Neuronal stem cell (in vitro differentiated cells): Measurements from ENCODE around the gene TRNT1.

ENCODE experiments used
- DNase-seq: peaks from one replicate; pipeline ENCODE4 v3.0.0-alpha.2; 2013; ENCODE audit warnings: low spot score
- H2AFZ ChIP-seq: one replicate; pipeline ENCODE4 v1.6.1; 2013; ENCODE audit warnings: mild to moderate bottlenecking, low read length, inconsistent platforms
- H2AK5ac ChIP-seq: 2 replicates; pipeline ENCODE4 v1.6.1; 2013; ENCODE audit warnings: low read depth, mild to moderate bottlenecking, inconsistent platforms, low read length, moderate library complexity, mixed read lengths
- H2BK120ac ChIP-seq: 2 replicates; pipeline ENCODE4 v1.6.1; 2013; ENCODE audit warnings: low read depth, mild to moderate bottlenecking, inconsistent platforms, low read length, moderate library complexity, mixed read lengths
- H2BK12ac ChIP-seq: one replicate; pipeline ENCODE4 v1.6.1; 2013; ENCODE audit warnings: low read length, inconsistent platforms
- H2BK15ac ChIP-seq: 2 replicates; pipeline ENCODE4 v1.6.1; 2013; ENCODE audit warnings: mild to moderate bottlenecking, low read length, inconsistent platforms, mixed read lengths
- H2BK5ac ChIP-seq: one replicate; pipeline ENCODE4 v1.6.1; 2013; ENCODE audit warnings: inconsistent platforms, mild to moderate bottlenecking, low read length, moderate library complexity
- H3K14ac ChIP-seq: one replicate; pipeline ENCODE4 v1.6.1; 2013; ENCODE audit warnings: low read length, inconsistent platforms
- H3K18ac ChIP-seq: 2 replicates; pipeline ENCODE4 v1.6.1; 2013; ENCODE audit warnings: low read length, inconsistent platforms
- H3K23ac ChIP-seq: 2 replicates; pipeline ENCODE4 v1.6.1; 2013; ENCODE audit warnings: low read depth, mild to moderate bottlenecking, mixed read lengths, low read length, inconsistent platforms; ENCODE audit not compliant: poor library complexity
- H3K27ac ChIP-seq: replicated peaks from 3 replicates; pipeline ENCODE4 v1.5.1; 2013; ENCODE audit warnings: low read length, inconsistent platforms
- H3K27me3 ChIP-seq, 3 experiments: 2 replicates each; pipeline ENCODE4 v1.6.1; 2013; ENCODE audit warnings: low read length in 3 of 3, mild to moderate bottlenecking in 2 of 3, inconsistent platforms in 1 of 3, low read depth in 1 of 3, mixed read lengths in 1 of 3, moderate library complexity in 1 of 3; ENCODE audit not compliant: control insufficient read depth in 3 of 3, insufficient read depth in 3 of 3
- H3K36me3 ChIP-seq, 2 donors: replicated peaks in 1 of 2; 2 replicates each; pipeline ENCODE4 v1.6.1; 2013; ENCODE audit warnings: low read length in 2 of 2; ENCODE audit not compliant: control insufficient read depth in 2 of 2, insufficient read depth in 2 of 2
- H3K4ac ChIP-seq: 2 replicates; pipeline ENCODE4 v1.6.1; 2013; ENCODE audit warnings: inconsistent platforms, mild to moderate bottlenecking, low read length, moderate library complexity
- H3K4me1 ChIP-seq, 2 donors: 1 replicate in 1 of 2; 2 replicates in 1 of 2; pipeline ENCODE4 v1.6.1; 2013; ENCODE audit warnings: low read length in 2 of 2, low read depth in 1 of 2; ENCODE audit not compliant: control insufficient read depth in 2 of 2, insufficient read depth in 1 of 2
- H3K4me2 ChIP-seq: one replicate; pipeline ENCODE4 v1.6.1; 2013; ENCODE audit warnings: mild to moderate bottlenecking, low read length, inconsistent platforms; ENCODE audit not compliant: insufficient read depth, poor library complexity, severe bottlenecking
- H3K4me3 ChIP-seq, 2 donors: 2 replicates each; pipeline ENCODE4 v1.5.1; 2013; ENCODE audit warnings: low read length in 2 of 2, mild to moderate bottlenecking in 2 of 2, inconsistent platforms in 1 of 2, moderate library complexity in 1 of 2
- H3K79me1 ChIP-seq: one replicate; pipeline ENCODE4 v1.6.1; 2013; ENCODE audit warnings: low read depth, mild to moderate bottlenecking, inconsistent platforms, low read length, moderate library complexity
- H3K9ac ChIP-seq: one replicate; pipeline ENCODE4 v1.6.1; 2013; ENCODE audit warnings: mild to moderate bottlenecking, low read depth, low read length, inconsistent platforms; ENCODE audit not compliant: poor library complexity
- H3K9me3 ChIP-seq, 2 donors: replicated peaks in 1 of 2; 2 replicates each; pipeline versions ENCODE3 to v1.6.1; 2013; ENCODE audit warnings: low read length in 2 of 2, mild to moderate bottlenecking in 2 of 2, inconsistent platforms in 1 of 2, low read depth in 1 of 2, mixed read lengths in 1 of 2, moderate library complexity in 1 of 2; ENCODE audit not compliant: control insufficient read depth in 2 of 2, insufficient read depth in 1 of 2
- H4K8ac ChIP-seq: one replicate; pipeline ENCODE4 v1.6.1; 2013; ENCODE audit warnings: low read depth, mild to moderate bottlenecking, inconsistent platforms, low read length, moderate library complexity
- H4K91ac ChIP-seq: one replicate; pipeline ENCODE4 v1.6.1; 2013; ENCODE audit warnings: low read length, low read depth, mild to moderate bottlenecking, inconsistent platforms; ENCODE audit not compliant: poor library complexity
- WGBS, 2 donors: extraction: QIAGEN DNeasy Blood & Tissue Kit; methylation state at CpG; one replicate each; pipeline ENCODE4 v1.1.7; 2013; ENCODE audit warnings: missing lambda C conversion rate in 2 of 2, mixed read lengths in 1 of 2; ENCODE audit not compliant: insufficient read length in 2 of 2, insufficient replicate concordance in 1 of 2; ENCODE audit errors: extremely low coverage in 2 of 2; 5-methylcytosine and 5-hydroxymethylcytosine counted together

Gene TRNT1

GRCh38 chr3:3160826-3161225 lies 34.1 kb downstream of the TRNT1 start:
- Histone ChIP-seq H3K27me3 (no peaks in the 10 kb centered on the region), H4K8ac (no peak overlapping the region), H3K14ac (no peak overlapping the region), H2BK12ac (no peak overlapping the region), H2BK5ac (no peak overlapping the region), H3K4me3 (no peak overlapping the region), H3K4ac (no peak overlapping the region), H2BK15ac (no peak overlapping the region), H2AK5ac (no peak overlapping the region), H3K36me3 (peaks cover 10 to 95% of the 10 kb centered on the region in 2 donors), H3K27ac (no peak overlapping the region), H4K91ac (no peak overlapping the region), H3K18ac (no peak overlapping the region), H3K23ac (no peak overlapping the region), H2BK120ac (no peak overlapping the region), H3K9ac (no peak overlapping the region), H3K79me1 (no peaks in the 10 kb centered on the region), H3K9me3 (peaks cover 0 to 17% of the 10 kb centered on the region in 2 donors), H3K4me2 (no peak overlapping the region), H3K4me1 (no peaks in the 10 kb centered on the region), H2AFZ (no peak overlapping the region)
- no peak for DNase-seq
- no CpG with 5 or more reads among the region's 2 CpGs for WGBS, 2 donors

DNA sequence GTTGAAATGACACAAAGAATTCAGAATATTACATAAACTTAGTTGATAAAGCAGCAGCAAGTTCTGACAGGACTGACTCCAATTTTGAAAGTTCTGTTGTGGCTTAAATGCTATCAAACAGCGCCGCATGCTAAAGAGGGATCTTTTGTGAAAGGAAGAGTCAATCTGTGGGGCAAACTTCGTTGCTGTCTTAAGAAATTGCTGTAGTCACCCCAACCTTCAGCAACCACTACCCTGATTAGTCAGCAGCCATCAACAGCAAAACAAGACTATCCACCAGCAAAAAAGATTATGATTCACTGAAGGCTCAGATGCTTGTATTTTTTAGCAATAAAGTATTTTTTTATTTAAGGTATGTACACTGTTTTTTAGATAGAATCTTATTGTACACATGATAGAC lies 38.5 kb downstream of the TRNT1 start:
- Histone ChIP-seq H3K4me1 (no peaks in the 10 kb centered on the region), H2AFZ (no peak overlapping the region), H3K9me3 (peaks cover 0 to 17% of the 10 kb centered on the region in 2 donors), H3K23ac (no peak overlapping the region), H2BK5ac (no peak overlapping the region), H2BK120ac (no peak overlapping the region), H3K27ac (no peak overlapping the region), H3K79me1 (no peaks in the 10 kb centered on the region), H3K27me3 (no peaks in the 10 kb centered on the region), H2BK12ac (no peak overlapping the region), H3K9ac (no peak overlapping the region), H3K14ac (no peak overlapping the region), H3K18ac (no peak overlapping the region), H3K36me3 (peaks cover 13 to 94% of the 10 kb centered on the region in 2 donors), H2BK15ac (no peak overlapping the region), H3K4me2 (no peak overlapping the region), H4K91ac (no peak overlapping the region), H3K4me3 (no peak overlapping the region), H2AK5ac (no peak overlapping the region), H3K4ac (no peak overlapping the region), H4K8ac (no peak overlapping the region)
- no peak for DNase-seq
- no CpG with 5 or more reads among the region's 3 CpGs for WGBS, 2 donors

GRCh38 chr3:3165650-3166049 lies 38.9 kb downstream of the TRNT1 start:
- H2BK15ac ChIP-seq = no peak overlapping the region
- H3K36me3 ChIP-seq = peaks cover 16 to 94% of the 10 kb centered on the region in 2 donors
- no peak overlapping the region for H2BK5ac ChIP-seq
- no peak overlapping the region for H3K4me3 ChIP-seq
- H3K18ac ChIP-seq = no peak overlapping the region
- no CpG with 5 or more reads among the region's 3 CpGs for WGBS, 2 donors
- H2AK5ac ChIP-seq = no peak overlapping the region
- no peak overlapping the region for H3K23ac ChIP-seq
- no peak overlapping the region for H3K14ac ChIP-seq
- no peak overlapping the region for H2BK12ac ChIP-seq
- H4K8ac ChIP-seq = no peak overlapping the region
- H2AFZ ChIP-seq = no peak overlapping the region
- H3K4me2 ChIP-seq = no peak overlapping the region
- no peak overlapping the region for H3K9ac ChIP-seq
- H4K91ac ChIP-seq = no peak overlapping the region
- no peak overlapping the region for H2BK120ac ChIP-seq
- peaks cover 0 to 17% of the 10 kb centered on the region in 2 donors for H3K9me3 ChIP-seq
- no peak overlapping the region for H3K4ac ChIP-seq
- H3K27me3 ChIP-seq = no peaks in the 10 kb centered on the region
- DNase-seq = no peak
- H3K79me1 ChIP-seq = no peaks in the 10 kb centered on the region
- H3K4me1 ChIP-seq = no peaks in the 10 kb centered on the region
- H3K27ac ChIP-seq = no peak overlapping the region

- Histone ChIP-seq H2BK120ac (no peak overlapping the region), H3K4me2 (no peak overlapping the region), H3K4me1 (no peaks in the 10 kb centered on the region), H3K4me3 (no peak overlapping the region), H3K27ac (no peak overlapping the region), H2BK15ac (no peak overlapping the region), H2AFZ (no peak overlapping the region), H3K27me3 (no peaks in the 10 kb centered on the region), H3K9me3 (no peaks in the 10 kb centered on the region), H2BK5ac (no peak overlapping the region), H4K8ac (no peak overlapping the region), H3K9ac (no peak overlapping the region), H3K79me1 (no peaks in the 10 kb centered on the region), H3K36me3 (peaks cover 14 to 94% of the 10 kb centered on the region in 2 donors), H3K18ac (no peak overlapping the region), H3K14ac (no peak overlapping the region), H3K23ac (no peak overlapping the region), H4K91ac (no peak overlapping the region), H3K4ac (no peak overlapping the region), H2BK12ac (no peak overlapping the region), H2AK5ac (no peak overlapping the region)
- no peak for DNase-seq
- no CpG with 5 or more reads among the region's 5 CpGs for WGBS, 2 donors
Measured at GRCh38 chr3:3170998-3171397, 44.3 kb downstream of the TRNT1 start.
